Fibroblast of pulmonary artery (primary cell): ENCODE measurements around the gene CDC42EP4.

Source experiments
- DNase-seq: peaks from one replicate; pipeline ENCODE4 v3.0.0-alpha.2; 2010; ENCODE audit warnings: low read depth
- H3K4me3 ChIP-seq: replicated peaks from 2 replicates; pipeline ENCODE4 v1.5.1; 2011; ENCODE audit warnings: low read depth, mild to moderate bottlenecking, control low read depth, low read length, moderate library complexity
- TF ChIP-seq, protein P1 (sequence below): IDR thresholded peaks from 2 replicates; pipeline ENCODE4 v1.5.1; 2011; ENCODE audit warnings: mild to moderate bottlenecking, control low read depth, low read length, inconsistent platforms; ENCODE audit errors: missing control alignments

Gene CDC42EP4

GRCh38 chr17:73349138-73349537, 37.3 kb upstream of the CDC42EP4 start:
- no peak overlapping the region for H3K4me3 ChIP-seq

DNA sequence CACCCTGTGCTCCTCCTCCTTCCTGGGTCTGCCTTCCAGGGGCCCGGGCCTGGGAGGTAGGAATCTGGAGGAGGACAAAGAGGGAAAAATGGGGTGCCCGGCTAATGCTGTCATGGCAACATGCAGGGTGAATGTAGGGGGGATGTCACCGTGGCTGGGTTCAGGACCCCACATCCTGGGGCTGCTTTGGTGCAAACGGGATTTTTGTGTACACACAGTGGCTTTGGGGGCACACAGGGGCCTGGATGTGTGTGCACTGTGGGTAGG, 37.0 kb upstream of the CDC42EP4 start:
- TF ChIP-seq, protein P1, sequence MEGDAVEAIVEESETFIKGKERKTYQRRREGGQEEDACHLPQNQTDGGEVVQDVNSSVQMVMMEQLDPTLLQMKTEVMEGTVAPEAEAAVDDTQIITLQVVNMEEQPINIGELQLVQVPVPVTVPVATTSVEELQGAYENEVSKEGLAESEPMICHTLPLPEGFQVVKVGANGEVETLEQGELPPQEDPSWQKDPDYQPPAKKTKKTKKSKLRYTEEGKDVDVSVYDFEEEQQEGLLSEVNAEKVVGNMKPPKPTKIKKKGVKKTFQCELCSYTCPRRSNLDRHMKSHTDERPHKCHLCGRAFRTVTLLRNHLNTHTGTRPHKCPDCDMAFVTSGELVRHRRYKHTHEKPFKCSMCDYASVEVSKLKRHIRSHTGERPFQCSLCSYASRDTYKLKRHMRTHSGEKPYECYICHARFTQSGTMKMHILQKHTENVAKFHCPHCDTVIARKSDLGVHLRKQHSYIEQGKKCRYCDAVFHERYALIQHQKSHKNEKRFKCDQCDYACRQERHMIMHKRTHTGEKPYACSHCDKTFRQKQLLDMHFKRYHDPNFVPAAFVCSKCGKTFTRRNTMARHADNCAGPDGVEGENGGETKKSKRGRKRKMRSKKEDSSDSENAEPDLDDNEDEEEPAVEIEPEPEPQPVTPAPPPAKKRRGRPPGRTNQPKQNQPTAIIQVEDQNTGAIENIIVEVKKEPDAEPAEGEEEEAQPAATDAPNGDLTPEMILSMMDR, result no peak
- no peak for DNase-seq
- no peak overlapping the region for H3K4me3 ChIP-seq

More at GRCh38 chr17:73349138-73349537, 37.3 kb upstream of the CDC42EP4 start:
- DNase-seq, result peak; percentile 33
- TF ChIP-seq, protein P1, result no peak

GRCh38 chr17:73348018-73348828, 36.4 kb upstream of the CDC42EP4 start:
- TF ChIP-seq, protein P1, result no peak
- H3K4me3 ChIP-seq, result no peak overlapping the region
- no peak for DNase-seq

- TF ChIP-seq, protein P1, result no peak
- DNase-seq, result peak; percentile 46
- H3K4me3 ChIP-seq, result no peak overlapping the region
These were observed 35.5 kb upstream of the CDC42EP4 start for GRCh38 chr17:73347351-73347750.

- no peak overlapping the region for H3K4me3 ChIP-seq
- TF ChIP-seq, protein P1, result no peak
- DNase-seq, result no peak
These were observed 34.8 kb upstream of the CDC42EP4 start for GRCh38 chr17:73346501-73347162.

- DNase-seq, result no peak
- TF ChIP-seq, protein P1, result no peak
- no peak overlapping the region for H3K4me3 ChIP-seq
These were observed 32.1 kb upstream of the CDC42EP4 start for GRCh38 chr17:73343739-73344454.
